GM18517 (cell line): ENCODE results near the gene GXYLT2.

ENCODE experiments used
- ATAC-seq: cut with Tn5 transposase; IDR thresholded peaks from one replicate; pipeline ENCODE4 v1.9.1; 2021; ENCODE audit warnings: mild to moderate bottlenecking, moderate library complexity; ENCODE audit not compliant: unreplicated experiment

GXYLT2 gene

DNA sequence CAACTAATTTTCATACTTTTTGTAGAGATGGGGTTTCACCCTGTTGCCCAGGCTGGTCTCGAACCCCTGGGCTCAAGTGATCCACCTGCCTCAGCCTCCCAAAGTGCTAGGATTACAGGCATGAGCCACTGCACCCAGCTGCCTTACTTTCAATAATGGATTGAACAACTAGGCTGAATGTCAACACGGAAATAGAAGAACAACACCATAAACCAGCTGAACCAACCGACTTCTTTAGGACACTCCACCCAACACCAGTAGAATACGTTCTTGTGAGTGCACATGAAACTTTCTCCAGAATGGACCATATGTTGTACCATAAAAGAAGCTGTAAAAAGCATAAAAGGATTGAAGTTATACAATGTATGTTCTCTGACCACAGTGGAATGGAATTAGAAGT lies 42.9 kb downstream of the GXYLT2 start:
- no peak for ATAC-seq

DNA sequence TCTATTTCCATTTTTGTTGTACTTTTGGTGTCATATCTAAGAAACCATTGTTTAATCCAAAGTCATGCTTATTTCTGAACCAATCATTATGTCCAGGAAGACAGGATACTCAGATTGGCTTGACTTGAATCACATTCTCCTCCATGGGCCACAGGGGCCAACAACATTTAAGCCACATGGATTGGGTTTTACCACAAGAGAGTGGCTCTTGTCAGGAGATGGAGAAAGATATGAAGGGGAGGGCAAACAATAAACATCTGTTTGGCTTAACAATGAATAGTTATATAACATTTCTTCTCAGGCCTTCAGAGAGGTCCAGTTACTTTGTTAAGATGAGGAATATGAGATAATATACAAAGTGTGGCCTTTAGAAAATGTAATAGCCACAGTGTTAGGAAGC lies 44.6 kb downstream of the GXYLT2 start:
- no peak for ATAC-seq

DNA sequence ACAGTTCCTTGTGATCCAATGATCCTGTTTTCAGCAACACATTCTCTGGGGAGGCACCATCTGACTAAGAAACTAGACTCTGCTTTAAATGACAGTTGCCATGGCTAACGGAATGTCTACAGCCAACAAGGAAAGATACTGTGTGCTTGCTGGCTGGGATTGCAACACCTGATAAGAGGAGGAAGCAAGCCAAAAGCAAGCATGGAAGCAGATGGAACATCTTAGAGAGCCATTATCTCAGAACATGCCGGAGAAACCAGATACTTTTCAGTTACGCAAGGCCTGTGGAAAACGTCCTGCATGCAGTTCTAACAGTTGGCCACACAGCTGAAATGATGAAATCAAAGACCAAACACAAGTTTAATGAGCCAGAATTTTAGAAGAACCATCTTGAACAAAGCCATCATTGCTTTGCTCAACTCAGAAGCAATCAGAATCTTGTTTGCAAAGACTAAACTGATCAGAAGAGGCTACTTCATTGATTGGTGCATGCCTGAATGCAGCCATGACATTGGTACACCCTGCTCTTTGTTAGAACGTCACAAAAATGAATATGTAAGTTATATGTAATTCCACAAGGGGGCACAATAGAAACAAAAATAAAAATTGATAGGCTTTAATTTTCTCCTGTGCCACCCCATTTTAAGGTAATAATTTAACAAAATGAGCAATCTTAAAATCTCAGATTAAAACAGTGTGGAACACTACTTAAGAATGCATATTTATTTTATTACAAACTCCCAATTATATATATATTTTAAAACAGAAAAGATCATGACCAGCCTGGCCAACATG lies 50.8 kb downstream of the GXYLT2 start:
- peak; percentile 82 for ATAC-seq

DNA sequence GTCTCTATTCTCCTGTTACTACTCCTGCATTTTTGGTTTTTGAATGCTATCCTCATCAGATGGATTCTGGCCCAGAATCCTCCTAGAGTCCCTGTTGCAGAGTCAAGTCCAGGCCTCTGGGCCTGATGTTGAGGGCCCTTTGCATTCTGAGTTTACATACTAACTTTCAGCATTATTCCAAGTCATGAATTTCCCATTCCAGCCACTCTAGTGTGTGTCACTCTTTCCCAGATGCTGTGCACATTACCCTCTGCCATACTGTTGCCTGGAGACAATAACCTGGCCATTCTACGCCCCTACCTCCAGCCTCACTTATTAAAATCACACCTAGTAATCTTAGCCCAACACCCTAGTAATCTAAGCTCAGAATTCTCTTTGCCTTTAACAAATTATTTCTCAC lies 53.4 kb downstream of the GXYLT2 start:
- no peak for ATAC-seq

DNA sequence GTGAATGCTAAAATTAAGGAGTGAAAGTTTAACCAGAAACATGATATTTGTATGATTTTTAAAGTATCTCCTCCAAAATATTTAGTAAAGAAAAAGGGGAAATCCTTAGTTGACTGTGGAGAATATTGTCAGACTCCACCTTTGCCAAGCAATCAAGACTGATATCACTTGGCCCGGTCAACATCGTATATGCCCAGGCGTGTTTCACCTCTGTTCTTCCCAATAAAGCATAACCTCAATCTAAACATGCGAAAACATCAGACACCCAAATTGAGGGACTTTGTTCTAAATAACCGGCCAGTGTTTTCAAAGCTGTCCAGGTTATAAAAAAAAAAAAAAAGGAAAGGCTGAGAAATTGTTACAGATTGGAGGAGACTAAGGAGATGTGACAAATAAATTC lies 54.6 kb downstream of the GXYLT2 start:
- no peak for ATAC-seq

DNA sequence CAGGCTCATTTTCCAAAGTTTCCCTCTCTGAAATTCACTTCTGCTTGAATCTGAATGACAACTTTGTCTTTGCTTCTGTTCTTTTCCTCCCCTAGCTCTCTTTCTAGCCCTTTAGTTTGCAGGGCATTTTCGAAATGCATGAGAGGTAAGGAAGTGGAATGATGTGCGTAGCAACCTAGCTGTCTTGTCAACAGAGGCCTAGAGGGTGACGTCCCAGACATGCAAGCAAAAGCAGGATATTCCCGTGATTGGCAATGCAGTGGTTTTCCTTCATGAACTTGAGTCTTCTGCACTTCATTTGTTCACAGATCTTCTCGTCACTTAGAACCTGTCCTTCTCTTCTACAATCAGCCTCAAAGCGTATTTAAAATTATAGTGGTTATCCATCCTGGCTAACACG lies 56.9 kb downstream of the GXYLT2 start:
- no peak for ATAC-seq

DNA sequence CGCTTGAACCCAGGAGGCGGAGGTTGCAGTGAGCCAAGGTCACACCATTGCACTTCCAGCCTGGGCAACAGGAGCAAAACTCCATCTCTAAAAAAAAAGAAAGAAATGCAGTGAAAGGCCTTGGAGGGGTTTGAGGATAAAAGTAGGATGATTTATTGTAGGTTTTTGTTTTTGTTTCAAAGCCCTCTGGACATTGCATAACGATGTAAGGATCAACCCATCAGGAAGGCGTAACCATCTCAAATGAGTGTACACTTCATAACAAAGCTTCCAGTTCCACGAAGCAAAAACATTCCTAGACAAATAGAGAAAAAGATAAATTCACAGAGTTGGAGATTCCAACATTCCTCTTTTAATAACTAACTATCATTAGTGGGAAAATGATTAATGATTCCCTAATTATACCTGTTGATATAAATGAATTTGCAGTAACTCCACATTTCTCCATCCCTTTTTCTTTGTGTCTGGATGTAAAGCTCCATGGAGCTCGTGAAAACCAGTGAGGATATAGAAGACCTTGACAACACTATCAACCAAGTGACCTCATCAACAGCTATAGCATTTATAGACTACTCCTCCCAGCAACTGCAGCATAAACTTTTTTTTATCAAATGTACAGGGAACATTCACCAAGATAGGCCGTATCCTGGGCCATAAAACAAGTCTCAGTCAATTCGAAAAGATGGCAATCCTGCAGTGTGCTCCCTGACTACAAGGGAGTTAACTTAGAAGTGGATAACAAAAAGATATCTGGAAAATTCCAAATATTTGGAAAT lies 60.1 kb downstream of the GXYLT2 start:
- no peak for ATAC-seq

DNA sequence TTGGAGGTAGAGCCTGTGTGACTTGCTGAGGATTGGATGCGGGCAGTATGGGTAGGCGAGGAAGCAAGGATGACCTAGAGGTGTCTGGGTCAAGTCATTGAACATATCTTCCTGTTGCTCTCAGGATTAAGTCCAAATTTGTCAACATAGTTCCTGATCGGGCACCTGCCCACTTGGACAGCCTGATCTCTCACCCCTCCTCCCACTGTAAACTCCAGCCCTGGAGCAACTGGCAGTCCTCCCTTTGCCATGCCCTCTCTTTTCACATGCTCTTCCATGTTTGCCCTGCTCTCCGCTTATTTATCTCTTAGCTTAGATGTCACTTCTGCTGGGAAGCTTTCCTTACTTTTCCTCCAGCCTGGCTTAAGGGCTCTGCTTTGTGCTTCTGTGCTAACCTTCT lies 61.2 kb downstream of the GXYLT2 start:
- ATAC-seq = no peak

DNA sequence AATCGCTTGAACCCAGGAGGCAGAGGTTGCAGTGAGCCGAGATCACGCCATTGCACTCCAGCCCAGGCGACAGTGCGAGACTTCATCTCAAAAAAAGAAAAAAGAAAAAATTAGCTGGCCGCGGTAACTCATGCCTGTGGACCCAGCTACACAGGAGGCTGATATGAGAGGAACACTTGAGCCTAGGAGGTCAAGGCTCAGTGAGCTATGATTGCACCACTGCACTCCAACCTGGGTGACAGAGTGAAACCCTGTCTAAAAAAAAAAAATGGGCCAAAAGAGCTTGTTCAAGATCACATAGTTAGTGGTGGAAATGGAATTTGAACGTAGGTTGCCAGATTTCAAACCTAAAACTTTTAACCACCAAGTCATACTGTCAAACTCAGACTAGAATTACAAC lies 62.5 kb downstream of the GXYLT2 start:
- no peak for ATAC-seq

DNA sequence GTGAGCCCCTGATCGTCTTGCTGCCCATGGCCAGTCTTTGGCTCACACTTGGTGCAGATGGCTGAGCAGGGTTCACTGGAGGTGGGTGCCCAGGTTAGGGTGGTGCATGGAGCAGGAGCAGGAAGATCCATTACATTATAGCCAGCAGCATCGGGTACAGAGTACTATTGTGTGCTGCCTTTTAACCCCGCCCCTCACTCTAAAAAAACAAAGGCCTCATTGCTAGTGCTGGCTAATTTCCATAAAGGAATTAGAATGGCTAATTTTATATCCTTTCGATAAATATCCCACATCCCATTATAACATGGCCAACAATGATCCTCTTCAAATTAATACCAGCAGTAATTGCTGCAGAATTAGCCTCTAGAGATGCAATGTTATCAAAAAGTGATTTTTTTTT lies 63.0 kb downstream of the GXYLT2 start:
- ATAC-seq = no peak

DNA sequence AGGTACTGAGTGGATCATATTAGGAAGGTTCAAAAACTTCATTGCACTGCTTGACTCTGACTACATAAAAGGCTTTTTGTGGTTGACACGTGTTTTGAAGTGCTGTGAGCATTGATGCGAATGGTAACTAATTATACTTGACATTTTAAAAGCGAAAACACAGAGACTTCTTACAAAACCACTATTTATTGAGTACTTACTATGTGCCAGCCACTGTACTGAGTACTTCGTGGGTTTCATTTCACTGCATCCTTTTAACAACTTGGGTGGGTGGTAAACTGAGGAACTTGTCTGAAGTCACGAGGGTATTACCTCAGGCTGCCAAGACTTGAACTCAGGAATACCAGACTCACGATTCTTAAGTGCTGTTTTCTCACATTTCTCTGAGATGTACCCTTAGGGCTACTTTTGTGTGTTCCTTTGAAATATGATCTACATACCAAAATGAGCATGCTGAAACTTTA lies 63.4 kb downstream of the GXYLT2 start:
- peak; percentile 66 for ATAC-seq

DNA sequence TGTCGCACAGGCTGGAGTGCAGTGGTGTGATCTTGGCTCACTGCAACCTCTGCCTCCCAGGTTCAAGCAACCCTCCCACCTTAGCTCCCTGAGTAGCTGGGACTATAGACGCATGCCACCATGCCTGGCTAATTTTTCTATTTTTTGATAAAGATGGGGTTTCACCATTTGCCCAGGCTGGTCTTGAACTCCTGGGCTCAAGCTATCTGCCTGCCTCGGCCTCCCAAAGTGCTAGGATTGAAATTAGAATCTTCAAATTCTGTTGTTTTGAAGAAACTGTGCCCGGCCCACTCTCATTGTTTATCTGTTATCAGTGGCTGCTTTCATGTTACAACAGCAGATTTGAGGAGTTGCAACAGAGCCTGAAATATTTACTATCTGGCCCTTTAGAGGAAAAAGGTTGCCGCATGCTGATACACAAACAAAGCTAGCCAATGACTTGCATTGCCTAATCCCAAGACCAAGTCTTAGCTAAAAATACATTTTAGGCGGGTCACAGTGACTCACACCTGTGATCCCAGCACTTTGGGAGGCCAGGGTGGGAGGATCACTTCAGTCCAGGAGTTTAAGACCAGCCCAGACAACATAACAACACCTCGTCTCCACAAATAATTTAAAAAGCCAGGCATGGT lies 65.6 kb downstream of the GXYLT2 start:
- no peak for ATAC-seq

DNA sequence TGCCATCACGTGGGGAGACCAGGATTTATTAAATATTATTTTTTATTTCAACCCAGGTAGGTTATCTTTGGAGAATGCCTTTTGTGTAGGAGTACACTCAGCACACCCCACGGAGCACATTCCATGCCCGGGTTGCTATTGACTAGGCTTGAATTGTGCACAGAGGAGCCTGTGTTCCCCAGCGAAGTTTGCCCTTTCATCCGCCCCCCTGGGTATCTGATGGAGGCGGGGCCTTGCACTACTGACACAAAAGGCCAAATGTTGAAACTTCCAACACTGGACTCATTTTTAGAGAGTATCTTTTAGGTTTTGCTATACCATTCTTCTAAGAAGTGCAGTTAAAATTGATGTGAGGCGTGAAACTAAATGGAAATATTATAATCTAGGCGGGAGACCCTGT lies 69.5 kb downstream of the GXYLT2 start:
- ATAC-seq = no peak

DNA sequence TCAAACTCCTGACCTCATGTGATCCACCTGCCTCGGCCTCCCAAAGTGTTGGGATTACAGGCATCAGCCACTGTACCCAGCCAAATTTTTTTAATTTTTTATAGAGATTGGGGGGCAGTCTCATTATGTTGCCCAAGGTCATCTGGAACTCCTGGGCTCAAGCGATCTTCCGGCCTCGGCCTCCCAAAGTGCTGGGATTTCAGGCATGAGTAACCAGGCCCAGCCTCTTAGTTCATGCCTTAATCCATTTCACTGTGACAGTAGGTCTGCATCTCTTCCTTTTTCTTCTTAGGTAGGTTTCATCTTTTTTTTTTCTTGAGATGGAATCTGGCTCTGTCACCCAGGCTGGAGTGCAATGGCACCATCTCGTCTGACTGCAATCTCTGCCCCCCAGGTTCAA lies 71.5 kb downstream of the GXYLT2 start:
- no peak for ATAC-seq

DNA sequence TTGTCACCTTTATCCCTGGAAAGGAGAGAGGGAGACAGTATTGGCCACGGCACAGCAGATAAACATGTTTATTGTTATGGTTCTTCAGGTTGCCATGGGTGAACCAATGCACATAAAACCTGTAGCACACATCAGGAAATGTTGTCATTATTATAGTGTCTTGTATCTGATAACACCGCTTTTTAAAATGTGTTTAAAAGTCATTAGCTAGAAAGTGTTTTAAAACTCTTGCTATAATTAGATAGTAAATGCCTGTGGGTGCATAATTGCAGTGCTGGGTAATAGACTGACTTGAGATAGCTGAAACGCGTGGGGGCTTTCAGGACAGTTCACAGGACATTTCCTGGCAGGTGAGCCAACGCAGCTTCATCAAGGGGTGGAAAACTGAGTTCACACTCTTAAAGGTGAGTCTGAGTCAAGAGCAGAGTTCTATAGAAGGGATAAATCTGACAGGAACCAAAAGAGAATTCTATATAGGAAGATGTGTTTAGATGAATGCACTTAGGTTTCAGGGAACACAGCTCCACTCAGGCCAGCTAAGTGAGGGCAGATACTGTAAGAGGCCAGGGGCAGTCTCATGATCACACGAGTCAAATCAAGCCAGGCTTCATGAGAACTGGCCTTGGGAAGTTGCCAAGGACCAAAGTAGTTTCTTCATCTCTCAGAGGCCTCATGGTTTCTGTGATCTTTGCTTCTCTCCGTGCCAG lies 73.1 kb downstream of the GXYLT2 start:
- ATAC-seq = no peak

DNA sequence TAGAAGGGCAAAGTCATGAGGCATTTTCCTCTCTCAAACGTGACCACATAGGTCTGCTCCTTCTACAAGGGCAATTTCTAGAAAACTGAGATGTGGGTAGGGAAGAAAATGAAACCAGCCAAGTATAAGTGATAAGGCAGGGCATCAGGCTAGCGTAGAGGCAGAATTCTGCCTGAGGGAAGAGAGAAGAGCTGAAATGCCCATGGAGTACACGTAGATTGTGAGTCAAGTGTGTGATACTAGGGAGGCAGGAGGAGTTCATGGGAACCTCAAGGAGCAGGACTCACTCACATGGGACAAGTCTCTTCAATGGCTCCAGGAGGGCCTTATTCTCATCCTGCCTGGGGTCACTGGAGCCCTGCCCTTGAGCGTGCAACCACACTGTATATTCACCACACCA lies 73.9 kb downstream of the GXYLT2 start:
- no peak for ATAC-seq

DNA sequence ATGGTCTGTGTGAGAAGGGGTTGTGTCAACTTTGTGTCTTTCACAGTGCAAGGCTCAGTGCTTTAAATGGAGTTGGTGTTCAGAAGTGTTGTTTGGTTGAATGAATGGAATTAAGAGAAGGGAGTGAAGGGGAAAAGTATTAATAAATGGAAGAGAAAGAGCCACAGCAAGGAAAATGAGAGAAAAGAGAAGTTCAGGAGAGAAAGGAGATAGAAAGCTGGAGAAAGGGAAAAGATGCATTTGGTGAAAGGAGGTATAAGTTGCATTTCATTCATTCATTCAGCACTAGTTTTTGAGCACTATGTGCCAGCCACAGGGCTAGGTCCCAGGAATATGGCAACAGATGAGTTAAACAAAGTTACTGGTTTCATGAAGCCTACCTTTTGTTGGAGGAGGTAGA lies 74.5 kb downstream of the GXYLT2 start:
- no peak for ATAC-seq

DNA sequence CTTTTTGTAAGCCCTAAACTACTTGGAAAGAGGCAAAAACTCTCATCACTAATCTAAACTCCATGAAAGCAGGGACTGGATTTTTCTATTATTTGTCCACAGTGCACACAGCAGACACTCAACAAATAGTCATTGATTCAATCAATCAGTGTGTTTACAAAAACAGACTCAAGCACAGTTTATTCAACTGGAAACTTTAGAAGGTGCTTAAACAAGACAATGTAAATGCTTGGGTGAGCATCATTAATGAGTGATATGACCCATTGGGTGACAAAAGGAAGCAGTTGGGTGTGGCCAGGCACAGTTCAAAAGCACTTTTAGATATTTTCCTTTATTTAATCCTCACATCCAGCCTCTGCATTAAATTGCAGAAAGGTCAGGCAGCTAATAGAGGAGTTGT lies 76.8 kb downstream of the GXYLT2 start:
- ATAC-seq = no peak

DNA sequence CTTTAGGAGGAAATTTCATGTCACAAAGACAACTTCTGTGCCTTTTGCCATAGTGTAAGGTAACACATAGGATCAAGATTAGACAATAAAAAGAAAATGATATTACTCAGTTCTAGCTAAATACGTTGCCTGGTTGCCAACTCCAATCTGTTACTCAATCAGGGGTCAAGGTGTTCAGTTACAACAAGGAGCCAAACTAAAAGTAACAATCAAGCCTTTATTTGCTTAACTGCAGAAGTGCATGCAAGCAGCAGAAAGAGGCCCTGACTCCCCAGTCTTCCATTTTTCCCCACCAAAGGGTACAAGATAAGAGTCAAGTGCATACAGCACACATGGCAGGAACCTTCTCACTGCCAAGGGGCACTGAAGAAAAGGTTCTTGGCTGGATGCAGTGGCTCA lies 80.4 kb downstream of the GXYLT2 start:
- no peak for ATAC-seq

DNA sequence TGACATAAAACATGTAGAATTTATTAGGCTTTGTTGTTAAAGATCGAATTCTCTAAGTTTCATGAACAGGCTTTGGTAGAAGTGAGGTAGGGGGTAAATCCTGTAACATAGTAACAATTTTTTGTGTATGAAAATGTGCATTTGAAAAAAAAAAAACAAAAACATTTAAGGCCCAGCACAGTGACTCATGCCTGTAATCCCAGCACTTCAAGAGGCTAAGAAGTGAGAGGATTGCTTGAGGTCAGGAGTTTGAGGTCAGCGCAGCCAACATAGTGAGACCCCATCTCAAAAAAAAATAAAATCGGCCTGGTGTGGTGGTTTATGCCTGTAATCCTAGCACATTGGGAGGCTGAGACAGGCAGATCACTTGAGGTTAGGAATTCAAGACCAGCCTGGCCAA lies 81.9 kb downstream of the GXYLT2 start:
- no peak for ATAC-seq

DNA sequence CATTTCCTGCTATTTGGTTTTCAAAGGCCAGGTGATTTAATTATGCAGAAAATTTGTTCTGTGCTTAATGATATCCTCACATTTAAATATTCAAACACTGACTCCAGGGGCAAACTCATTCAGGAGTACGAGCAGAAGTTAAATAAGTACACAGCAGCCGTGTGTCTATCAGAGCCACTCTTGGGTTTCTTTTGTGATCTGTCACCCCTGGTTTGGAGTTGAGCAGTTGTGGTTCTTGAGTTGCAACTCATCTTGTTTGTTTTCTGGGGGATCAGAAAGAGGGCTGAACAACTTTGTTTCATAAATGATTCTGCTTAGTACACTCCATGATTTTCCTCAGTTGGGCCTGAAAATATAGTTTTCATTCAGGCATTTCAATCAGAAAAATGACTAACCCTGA lies 83.1 kb downstream of the GXYLT2 start:
- no peak for ATAC-seq
